Hepatocyte (in vitro differentiated cells): ENCODE results near the gene MYO5C. TPM values are rescaled to one million over a fixed set of nuclear protein-coding genes. Genes with fewer than 3 reads are reported as not detected.

Source experiments
- DNase-seq: peaks from one replicate; pipeline ENCODE4 v3.0.0-alpha.2; 2016; ENCODE audit warnings: low spot score
- H2AFZ ChIP-seq: fragments of 200-600 bp; sonication (generic); 2 replicates; pipeline ENCODE4 v1.6.0; 2016; ENCODE audit warnings: antibody characterized with exemption, mild to moderate bottlenecking
- H3K27ac ChIP-seq: fragments of 200-600 bp; sonication (generic); 2 replicates; pipeline ENCODE4 v1.5.1; 2016; ENCODE audit warnings: mild to moderate bottlenecking
- H3K27me3 ChIP-seq: fragments of 200-600 bp; sonication (generic); 2 replicates; pipeline ENCODE4 v1.6.1; 2016
- H3K36me3 ChIP-seq: fragments of 200-600 bp; sonication (generic); replicated peaks from 2 replicates; pipeline ENCODE4 v1.5.1; 2016; ENCODE audit warnings: low read depth; ENCODE audit not compliant: insufficient read depth
- H3K4me1 ChIP-seq: fragments of 200-600 bp; sonication (generic); 2 replicates; pipeline ENCODE4 v1.5.1; 2016; ENCODE audit warnings: mild to moderate bottlenecking, moderate library complexity; ENCODE audit not compliant: insufficient read depth
- H3K4me2 ChIP-seq: fragments of 200-600 bp; sonication (generic); 2 replicates; pipeline ENCODE4 v1.6.0; 2016
- H3K4me3 ChIP-seq: fragments of 200-600 bp; sonication (generic); 2 replicates; pipeline ENCODE4 v1.5.1; 2016; ENCODE audit warnings: mild to moderate bottlenecking
- H3K79me2 ChIP-seq: fragments of 200-600 bp; sonication (generic); 2 replicates; pipeline ENCODE4 v1.6.0; 2017; ENCODE audit warnings: mild to moderate bottlenecking
- H3K9me2 ChIP-seq: fragments of 200-600 bp; sonication (generic); replicated peaks from 2 replicates; pipeline ENCODE4 v1.6.0; 2017; ENCODE audit warnings: mild to moderate bottlenecking; ENCODE audit not compliant: insufficient read depth
- H3K9me3 ChIP-seq: fragments of 200-600 bp; sonication (generic); 2 replicates; pipeline ENCODE4 v1.5.1; 2016; ENCODE audit warnings: low read depth, mild to moderate bottlenecking
- H4K20me1 ChIP-seq: fragments of 200-600 bp; sonication (generic); 2 replicates; pipeline ENCODE4 v1.6.0; 2016; ENCODE audit warnings: mild to moderate bottlenecking; ENCODE audit not compliant: insufficient read depth, poor library complexity, severe bottlenecking
- EZH2 ChIP-seq: fragments of 200-600 bp; sonication (generic); IDR thresholded peaks from 2 replicates; pipeline ENCODE4 v1.6.1; 2016; ENCODE audit warnings: antibody characterized with exemption, mild to moderate bottlenecking, borderline replicate concordance
- EZH2phosphoT487 ChIP-seq: fragments of 200-600 bp; sonication (generic); IDR thresholded peaks from one replicate; pipeline ENCODE4 v1.6.1; 2018; ENCODE audit warnings: antibody characterized with exemption, mild to moderate bottlenecking, low read depth, moderate library complexity; ENCODE audit not compliant: unreplicated experiment, severe bottlenecking
- WGBS: methylation state at CpG from one replicate; pipeline ENCODE4 v1.1.6; 2016; ENCODE audit warnings: low lambda C conversion rate; ENCODE audit errors: missing lambda C conversion rate; 5-methylcytosine and 5-hydroxymethylcytosine counted together
- polyA plus RNA-seq: library from polyadenylated mRNA; unstranded; fragments of >200 nt; fragmentation: Nextera tagmentation; extraction: Ambion mirVana; gene quantifications from 2 replicates; pipeline ENCODE4 v1.2.1, GENCODE V29; 2016
- total RNA-seq: library from RNA; depleted of rRNA; stranded (reverse); fragments of >200 nt; gene quantifications from 2 replicates; pipeline ENCODE4 v1.2.3, GENCODE V29; 2014
- TF ChIP-seq, protein P1 (sequence below): fragments of 200-600 bp; sonication (generic); IDR thresholded peaks from 2 replicates; pipeline ENCODE4 v1.5.1; 2016; ENCODE audit warnings: antibody characterized with exemption, mild to moderate bottlenecking; ENCODE audit not compliant: poor library complexity

The MYO5C gene
- total and polyA plus RNA-seq, 2 experiments from 2014 or later = 10.2 to 18.2 TPM

DNA sequence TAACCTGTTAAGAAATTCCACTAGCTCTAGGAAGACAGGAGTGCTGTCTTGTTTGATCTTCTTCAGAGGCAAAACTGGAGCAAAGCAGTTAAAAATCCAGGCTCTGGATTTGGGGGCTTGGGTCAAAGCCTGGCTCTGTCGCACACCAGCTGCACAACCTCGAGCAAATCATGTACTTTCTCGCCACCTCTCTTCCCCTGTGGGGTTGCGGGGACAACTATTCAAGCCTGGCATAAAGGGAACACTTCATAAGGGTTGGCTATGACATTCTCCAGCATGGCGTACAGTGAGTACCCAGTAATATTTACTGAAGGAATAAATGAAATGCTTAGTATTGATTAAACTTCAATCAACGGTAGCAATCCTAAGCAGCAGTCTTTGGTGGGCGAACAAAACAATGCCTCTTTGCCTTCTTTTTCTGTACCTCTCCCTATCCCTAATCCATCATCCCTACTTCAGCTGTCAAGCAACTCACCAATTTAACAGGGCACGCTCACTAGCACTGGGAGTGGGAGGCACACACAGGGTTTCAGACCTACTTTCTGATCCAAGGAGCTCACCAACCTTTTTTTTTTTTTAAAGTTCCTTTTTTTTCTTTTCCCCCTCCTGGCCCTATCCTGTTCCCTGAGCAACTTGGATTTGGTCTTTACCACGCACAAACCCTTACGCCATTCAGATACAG lies 137.4 kb downstream of the MYO5C start:
- Histone ChIP-seq H3K27me3 (no peaks in the 10 kb centered on the region), H3K27ac (no peak overlapping the region), H3K36me3 (no peaks in the 10 kb centered on the region), H4K20me1 (no peaks in the 10 kb centered on the region), H3K4me1 (no peaks in the 10 kb centered on the region), H3K9me3 (no peaks in the 10 kb centered on the region), H2AFZ (no peak overlapping the region), H3K79me2 (no peaks in the 10 kb centered on the region), H3K4me3 (no peak overlapping the region), H3K9me2 (no peaks in the 10 kb centered on the region), H3K4me2 (no peak overlapping the region)
- TF ChIP-seq, protein P1, sequence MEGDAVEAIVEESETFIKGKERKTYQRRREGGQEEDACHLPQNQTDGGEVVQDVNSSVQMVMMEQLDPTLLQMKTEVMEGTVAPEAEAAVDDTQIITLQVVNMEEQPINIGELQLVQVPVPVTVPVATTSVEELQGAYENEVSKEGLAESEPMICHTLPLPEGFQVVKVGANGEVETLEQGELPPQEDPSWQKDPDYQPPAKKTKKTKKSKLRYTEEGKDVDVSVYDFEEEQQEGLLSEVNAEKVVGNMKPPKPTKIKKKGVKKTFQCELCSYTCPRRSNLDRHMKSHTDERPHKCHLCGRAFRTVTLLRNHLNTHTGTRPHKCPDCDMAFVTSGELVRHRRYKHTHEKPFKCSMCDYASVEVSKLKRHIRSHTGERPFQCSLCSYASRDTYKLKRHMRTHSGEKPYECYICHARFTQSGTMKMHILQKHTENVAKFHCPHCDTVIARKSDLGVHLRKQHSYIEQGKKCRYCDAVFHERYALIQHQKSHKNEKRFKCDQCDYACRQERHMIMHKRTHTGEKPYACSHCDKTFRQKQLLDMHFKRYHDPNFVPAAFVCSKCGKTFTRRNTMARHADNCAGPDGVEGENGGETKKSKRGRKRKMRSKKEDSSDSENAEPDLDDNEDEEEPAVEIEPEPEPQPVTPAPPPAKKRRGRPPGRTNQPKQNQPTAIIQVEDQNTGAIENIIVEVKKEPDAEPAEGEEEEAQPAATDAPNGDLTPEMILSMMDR = no peak
- TF ChIP-seq EZH2phosphoT487 (no peak), EZH2 (no peak)
- no peak for DNase-seq
- WGBS = 91% methylated on average over 10 of the region's 10 CpGs

DNA sequence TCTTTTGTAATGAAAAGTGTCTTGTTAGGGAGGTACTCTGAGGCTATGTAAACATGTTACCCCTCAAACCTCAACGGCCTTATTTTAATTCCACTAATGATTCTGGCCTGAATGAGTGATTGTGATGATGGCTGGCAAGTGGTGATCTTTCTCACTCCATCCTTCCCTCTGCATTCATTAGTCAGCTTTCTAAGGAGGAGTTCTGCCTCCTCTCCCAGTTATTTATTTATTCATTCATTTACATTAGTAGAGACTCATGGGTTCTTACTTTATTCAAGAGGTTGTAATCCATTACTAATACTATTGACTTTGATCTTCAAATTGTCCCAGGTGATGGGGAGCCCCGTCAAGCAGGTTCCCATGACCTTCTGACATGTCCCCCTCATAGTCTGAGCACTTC lies 139.7 kb downstream of the MYO5C start:
- Histone ChIP-seq H2AFZ (no peak overlapping the region), H3K79me2 (no peaks in the 10 kb centered on the region), H3K9me2 (no peaks in the 10 kb centered on the region), H3K4me3 (no peak overlapping the region), H3K36me3 (no peaks in the 10 kb centered on the region), H3K4me1 (no peaks in the 10 kb centered on the region), H3K9me3 (no peaks in the 10 kb centered on the region), H3K27me3 (no peaks in the 10 kb centered on the region), H3K27ac (peak overlapping the region; percentile 49), H4K20me1 (no peaks in the 10 kb centered on the region), H3K4me2 (no peak overlapping the region)
- DNase-seq = no peak
- WGBS = 62% methylated on average over 2 of the region's 2 CpGs
- TF ChIP-seq, protein P1 = no peak
- no peak for TF ChIP-seq EZH2
- no peak for TF ChIP-seq EZH2phosphoT487

DNA sequence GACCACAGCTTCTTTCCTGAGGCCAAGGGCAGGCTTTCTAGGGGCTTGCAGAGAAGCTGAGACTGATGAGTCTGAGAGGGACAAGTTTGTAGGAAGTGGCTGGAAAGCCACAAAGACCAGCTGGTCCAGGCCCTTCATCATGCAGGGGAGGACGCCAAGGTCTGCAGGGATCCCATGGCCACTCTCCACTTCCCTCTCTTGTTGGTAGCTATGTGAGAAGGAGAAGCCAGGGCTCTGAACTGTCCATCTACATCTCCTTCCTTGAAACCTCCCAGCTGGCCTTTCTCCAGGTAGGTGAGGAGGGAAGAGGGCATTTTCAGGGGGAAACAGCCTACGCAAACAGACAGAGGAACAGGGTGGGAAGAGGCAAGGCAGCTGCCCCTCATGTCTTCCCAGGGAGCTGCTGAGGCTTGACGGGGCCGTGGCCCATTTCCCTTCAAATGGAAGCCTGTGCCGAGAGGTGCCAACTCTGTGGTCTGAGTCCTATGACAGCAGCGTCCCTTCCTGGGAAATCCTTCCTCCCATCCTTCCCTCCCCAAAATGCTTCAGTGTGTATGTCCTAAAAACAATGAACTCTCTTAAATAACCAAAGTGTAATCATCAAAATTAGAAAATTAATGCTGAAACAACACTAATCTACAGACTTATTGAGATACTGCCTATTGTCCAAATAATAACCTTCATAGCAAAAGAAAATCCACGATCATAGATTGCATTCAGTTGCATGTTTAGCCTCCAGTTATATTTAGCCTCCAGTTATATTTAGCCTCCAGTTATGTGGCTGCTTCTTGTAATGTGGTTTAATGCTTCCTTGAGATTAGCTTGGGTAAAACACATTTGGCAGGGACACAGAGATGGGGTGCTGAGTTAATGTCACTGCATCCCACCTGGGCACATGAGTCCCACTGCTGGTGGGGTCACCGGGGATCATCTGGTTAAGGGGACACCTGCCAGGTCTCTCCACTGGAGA lies 140.4 kb downstream of the MYO5C start:
- no peak for DNase-seq
- Histone ChIP-seq H3K36me3 (no peaks in the 10 kb centered on the region), H3K79me2 (no peaks in the 10 kb centered on the region), H3K9me2 (no peaks in the 10 kb centered on the region), H3K27ac (peak overlapping the region; percentile 49), H2AFZ (no peak overlapping the region), H3K9me3 (no peaks in the 10 kb centered on the region), H4K20me1 (no peaks in the 10 kb centered on the region), H3K4me2 (no peak overlapping the region), H3K4me3 (no peak overlapping the region), H3K4me1 (no peaks in the 10 kb centered on the region), H3K27me3 (no peaks in the 10 kb centered on the region)
- TF ChIP-seq, protein P1 = no peak
- TF ChIP-seq EZH2 (no peak), EZH2phosphoT487 (no peak)
- WGBS = 94% methylated on average over 8 of the region's 8 CpGs
